Parathyroid adenoma (tissue), 2 donors: Measurements from ENCODE around the gene SLC6A9.
A peak's percentile ranks its signal among the peaks of the same experiment; 100 is the strongest.

Source experiments
- H2AFZ ChIP-seq: fragments of 300-600 bp; sonication (generic); one replicate; pipeline ENCODE4 v1.7.0; 2017; ENCODE audit warnings: antibody characterized with exemption, mild to moderate bottlenecking
- H3K27ac ChIP-seq: fragments of 300-600 bp; sonication (generic); one replicate; pipeline ENCODE4 v1.7.0; 2017
- H3K27me3 ChIP-seq: fragments of 300-600 bp; sonication (generic); one replicate; pipeline ENCODE4 v1.7.0; 2017; ENCODE audit warnings: low read length; ENCODE audit not compliant: control insufficient read depth, insufficient read depth
- H3K36me3 ChIP-seq: fragments of 300-600 bp; sonication (generic); one replicate; pipeline ENCODE4 v1.7.0; 2017; ENCODE audit warnings: low read length; ENCODE audit not compliant: control insufficient read depth, insufficient read depth
- H3K4me1 ChIP-seq: fragments of 300-600 bp; sonication (generic); one replicate; pipeline ENCODE4 v1.7.0; 2017; ENCODE audit warnings: control low read depth
- H3K4me2 ChIP-seq: fragments of 300-600 bp; sonication (generic); one replicate; pipeline ENCODE4 v1.7.0; 2017; ENCODE audit warnings: low read length
- H3K4me3 ChIP-seq: fragments of 300-600 bp; sonication (generic); one replicate; pipeline ENCODE4 v1.7.0; 2017; ENCODE audit warnings: low read depth, low read length
- H3K79me2 ChIP-seq: fragments of 300-600 bp; sonication (generic); one replicate; pipeline ENCODE4 v1.7.0; 2017; ENCODE audit warnings: control low read depth
- H3K9ac ChIP-seq: fragments of 300-600 bp; sonication (generic); one replicate; pipeline ENCODE4 v1.7.0; 2017; ENCODE audit warnings: mild to moderate bottlenecking
- H3K9me3 ChIP-seq: fragments of 300-600 bp; sonication (generic); one replicate; pipeline ENCODE4 v1.7.0; 2017; ENCODE audit warnings: low read length; ENCODE audit not compliant: control insufficient read depth
- TF ChIP-seq, protein P1 (sequence below): fragments of 300-600 bp; sonication (generic); IDR thresholded peaks from one replicate; pipeline ENCODE4 v1.7.0; 2017; ENCODE audit warnings: antibody characterized with exemption, mild to moderate bottlenecking
- donor health status: primary hyperparathyroidism.

SLC6A9 gene

GRCh38 chr1:44031252-44032169, at the start of gene SLC6A9:
Gene SLC6A9, minus strand, starts transcription at chr1:44031462. Its CDS starts 7,185 bp downstream, at chr1:44024277.
- Histone ChIP-seq H3K9ac (no peak within 1 kb of the TSS), H3K4me2 (peak within 1 kb of the TSS; percentile 93), H3K36me3 (no peaks in the 10 kb centered on the region), H3K79me2 (no peaks in the 10 kb centered on the region), H3K9me3 (no peaks in the 10 kb centered on the region), H2AFZ (peak within 1 kb of the TSS; percentile 93), H3K27ac (peak within 1 kb of the TSS; percentile 71), H3K4me3 (peak within 1 kb of the TSS; percentile 66), H3K4me1 (no peaks in the 10 kb centered on the region), H3K27me3 (no peaks in the 10 kb centered on the region)
- TF ChIP-seq, protein P1, sequence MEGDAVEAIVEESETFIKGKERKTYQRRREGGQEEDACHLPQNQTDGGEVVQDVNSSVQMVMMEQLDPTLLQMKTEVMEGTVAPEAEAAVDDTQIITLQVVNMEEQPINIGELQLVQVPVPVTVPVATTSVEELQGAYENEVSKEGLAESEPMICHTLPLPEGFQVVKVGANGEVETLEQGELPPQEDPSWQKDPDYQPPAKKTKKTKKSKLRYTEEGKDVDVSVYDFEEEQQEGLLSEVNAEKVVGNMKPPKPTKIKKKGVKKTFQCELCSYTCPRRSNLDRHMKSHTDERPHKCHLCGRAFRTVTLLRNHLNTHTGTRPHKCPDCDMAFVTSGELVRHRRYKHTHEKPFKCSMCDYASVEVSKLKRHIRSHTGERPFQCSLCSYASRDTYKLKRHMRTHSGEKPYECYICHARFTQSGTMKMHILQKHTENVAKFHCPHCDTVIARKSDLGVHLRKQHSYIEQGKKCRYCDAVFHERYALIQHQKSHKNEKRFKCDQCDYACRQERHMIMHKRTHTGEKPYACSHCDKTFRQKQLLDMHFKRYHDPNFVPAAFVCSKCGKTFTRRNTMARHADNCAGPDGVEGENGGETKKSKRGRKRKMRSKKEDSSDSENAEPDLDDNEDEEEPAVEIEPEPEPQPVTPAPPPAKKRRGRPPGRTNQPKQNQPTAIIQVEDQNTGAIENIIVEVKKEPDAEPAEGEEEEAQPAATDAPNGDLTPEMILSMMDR = no peak

DNA sequence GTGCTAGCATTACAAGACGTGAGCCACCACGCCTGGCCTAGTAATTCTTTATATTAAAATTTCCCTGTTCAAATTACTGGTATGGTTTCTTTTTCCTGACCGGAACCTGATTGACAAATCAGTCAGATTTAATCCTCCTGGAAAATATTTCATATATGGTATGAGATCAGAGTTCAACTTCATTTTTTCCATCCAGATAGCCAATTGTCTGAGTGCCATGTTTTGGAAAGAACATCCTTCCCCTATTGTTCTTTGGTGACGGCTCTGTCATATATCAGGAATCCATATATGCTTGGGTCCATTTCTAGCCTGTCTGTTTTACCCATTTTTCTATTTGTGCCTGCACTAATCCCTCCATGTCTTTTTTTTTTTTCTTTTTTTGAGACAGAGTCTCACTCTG, 48.3 kb upstream of the SLC6A9 start:
- no peak overlapping the region for H2AFZ ChIP-seq
- H3K9ac ChIP-seq = no peak overlapping the region
- H3K27ac ChIP-seq = no peak overlapping the region
- no peak overlapping the region for H3K4me2 ChIP-seq
- H3K4me3 ChIP-seq = no peak overlapping the region
- no peaks in the 10 kb centered on the region for H3K27me3 ChIP-seq
- TF ChIP-seq, protein P1 = no peak
- H3K4me1 ChIP-seq = no peaks in the 10 kb centered on the region
- H3K9me3 ChIP-seq = no peaks in the 10 kb centered on the region
- no peaks in the 10 kb centered on the region for H3K36me3 ChIP-seq
- H3K79me2 ChIP-seq = no peaks in the 10 kb centered on the region

DNA sequence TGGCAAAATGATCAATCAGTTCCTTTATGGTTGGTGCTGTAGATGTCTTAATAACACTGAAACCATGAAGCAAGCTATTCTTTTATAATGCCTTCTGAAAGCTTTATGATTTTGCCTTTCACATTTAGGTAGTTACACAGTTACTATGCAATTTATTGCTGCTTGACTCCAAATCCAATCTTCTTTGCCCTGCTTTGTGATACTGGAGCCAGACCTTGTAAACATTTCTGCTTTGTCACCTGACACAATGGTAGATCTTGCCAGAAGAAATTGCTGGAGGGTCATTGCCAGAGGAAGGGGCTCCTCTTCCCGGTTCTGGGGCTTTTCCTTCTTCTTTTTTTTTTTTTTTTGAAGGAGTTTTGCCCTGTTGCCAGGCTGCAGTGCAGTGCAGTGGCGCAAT, 46.8 kb upstream of the SLC6A9 start:
- H3K36me3 ChIP-seq = no peaks in the 10 kb centered on the region
- H3K4me2 ChIP-seq = no peak overlapping the region
- no peak overlapping the region for H3K9ac ChIP-seq
- H3K79me2 ChIP-seq = no peaks in the 10 kb centered on the region
- H3K4me1 ChIP-seq = no peaks in the 10 kb centered on the region
- H3K4me3 ChIP-seq = no peak overlapping the region
- TF ChIP-seq, protein P1 = no peak
- no peaks in the 10 kb centered on the region for H3K27me3 ChIP-seq
- H3K27ac ChIP-seq = no peak overlapping the region
- H3K9me3 ChIP-seq = no peaks in the 10 kb centered on the region
- no peak overlapping the region for H2AFZ ChIP-seq

GRCh38 chr1:44077421-44077820, 46.2 kb upstream of the SLC6A9 start:
- TF ChIP-seq, protein P1 = no peak
- no peak overlapping the region for H3K27ac ChIP-seq
- H3K36me3 ChIP-seq = no peaks in the 10 kb centered on the region
- H3K4me2 ChIP-seq = no peak overlapping the region
- no peaks in the 10 kb centered on the region for H3K27me3 ChIP-seq
- H2AFZ ChIP-seq = no peak overlapping the region
- no peaks in the 10 kb centered on the region for H3K4me1 ChIP-seq
- H3K4me3 ChIP-seq = no peak overlapping the region
- H3K9ac ChIP-seq = no peak overlapping the region
- H3K9me3 ChIP-seq = no peaks in the 10 kb centered on the region
- H3K79me2 ChIP-seq = no peaks in the 10 kb centered on the region
